GM12892 (cell line): Measurements from ENCODE around the gene ANXA9.

Experiments
- DNase-seq: peaks from one replicate; pipeline ENCODE4 v3.0.0; 2011; ENCODE audit not compliant: insufficient read length
- FAIRE-seq: peaks from 2 replicates; lab custom pipeline; 2011; peaks lifted over from hg19 to GRCh38; lab: Jason Lieb, UNC
- POLR2A ChIP-seq: IDR thresholded peaks from 2 replicates; pipeline ENCODE4 v1.6.1; 2011; ENCODE audit warnings: low read depth, low read length, control low read depth
- POLR2AphosphoS5 ChIP-seq: IDR thresholded peaks from 2 replicates; pipeline ENCODE4 v1.6.1; 2011; ENCODE audit warnings: low read depth, low read length, control low read depth
- TAF1 ChIP-seq: IDR thresholded peaks from 2 replicates; pipeline ENCODE4 v1.6.1; 2011; ENCODE audit warnings: low read depth, mild to moderate bottlenecking, control low read depth, low read length, borderline replicate concordance

Gene ANXA9

GRCh38 chr1:151037032-151037431 is 54.9 kb downstream of the ANXA9 start:
- no peak for FAIRE-seq
- TF ChIP-seq POLR2AphosphoS5 (no peak), TAF1 (no peak), POLR2A (no peak)
- no peak for DNase-seq

- TF ChIP-seq POLR2AphosphoS5 (no peak), POLR2A (no peak)
- FAIRE-seq (no peak), DNase-seq (no peak)
These were observed 57.4 kb downstream of the ANXA9 start for GRCh38 chr1:151039521-151039920.

- DNase-seq (no peak), FAIRE-seq (no peak)
- no peak for TF ChIP-seq POLR2AphosphoS5
- TF ChIP-seq TAF1, result no peak
- no peak for TF ChIP-seq POLR2A
These were observed 61.1 kb downstream of the ANXA9 start for GRCh38 chr1:151043163-151043562.
